T-helper 2 cell treated with Interferon-gamma antibody and Interleukin-4, amounts not matched to agents 100 ng/mL and 5 ng/mL, for 36 hours (primary cell): ENCODE measurements around the gene SLIT1. TPM values are rescaled to one million over a fixed set of nuclear protein-coding genes. Genes with fewer than 3 reads are reported as not detected.

Experiments used
- intact Hi-C: fragments of 100-400 bp; cut with micrococcal nuclease; formaldehyde crosslinking; loops from one replicate; pipeline ENCODE4 v1.15.1; 2023
- total RNA-seq: library from RNA; stranded (reverse); gene quantifications from 2 replicates; pipeline ENCODE4 v1.2.3, GENCODE V29; 2022

The SLIT1 gene
- total RNA-seq, 1 donor from 2014 or later: 0.59 TPM

DNA sequence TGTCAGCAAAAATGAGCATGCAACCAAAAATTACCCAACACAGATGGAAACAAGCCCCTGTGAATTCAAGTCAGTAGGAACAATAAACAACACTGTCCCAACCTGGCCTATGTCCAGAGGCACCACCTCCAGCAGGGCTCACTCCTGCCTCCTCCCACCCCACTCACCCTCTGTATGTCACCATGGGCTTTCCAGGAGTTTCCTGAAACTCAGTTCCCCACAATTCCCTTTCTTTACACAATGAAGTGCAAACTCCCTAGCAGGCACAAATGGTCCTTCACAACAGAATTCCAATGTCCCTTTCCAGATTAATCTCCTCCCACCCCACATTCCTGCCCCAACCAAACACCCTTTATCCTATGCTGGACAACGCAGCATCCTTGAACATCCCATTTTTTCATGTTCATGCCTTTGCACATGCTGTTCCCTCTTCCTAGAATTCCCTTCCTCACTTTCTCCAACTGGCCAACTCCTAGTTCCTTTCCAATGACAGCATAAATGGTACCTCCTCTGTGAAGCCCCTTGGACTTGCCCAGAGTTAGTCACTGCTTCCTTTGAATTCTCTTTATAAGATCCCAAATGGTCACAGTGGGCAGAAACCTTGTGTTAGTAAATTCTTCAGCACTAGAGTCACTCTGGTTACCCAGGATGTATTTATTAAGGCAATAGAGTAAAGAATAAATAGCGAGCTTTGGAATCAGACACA is 157.5 kb downstream of the SLIT1 start:
- intact Hi-C loops: loop anchor here (5.0 kb wide), 1 partner anchor 261 kb away; no protein-coding TSS in a partner anchor

DNA sequence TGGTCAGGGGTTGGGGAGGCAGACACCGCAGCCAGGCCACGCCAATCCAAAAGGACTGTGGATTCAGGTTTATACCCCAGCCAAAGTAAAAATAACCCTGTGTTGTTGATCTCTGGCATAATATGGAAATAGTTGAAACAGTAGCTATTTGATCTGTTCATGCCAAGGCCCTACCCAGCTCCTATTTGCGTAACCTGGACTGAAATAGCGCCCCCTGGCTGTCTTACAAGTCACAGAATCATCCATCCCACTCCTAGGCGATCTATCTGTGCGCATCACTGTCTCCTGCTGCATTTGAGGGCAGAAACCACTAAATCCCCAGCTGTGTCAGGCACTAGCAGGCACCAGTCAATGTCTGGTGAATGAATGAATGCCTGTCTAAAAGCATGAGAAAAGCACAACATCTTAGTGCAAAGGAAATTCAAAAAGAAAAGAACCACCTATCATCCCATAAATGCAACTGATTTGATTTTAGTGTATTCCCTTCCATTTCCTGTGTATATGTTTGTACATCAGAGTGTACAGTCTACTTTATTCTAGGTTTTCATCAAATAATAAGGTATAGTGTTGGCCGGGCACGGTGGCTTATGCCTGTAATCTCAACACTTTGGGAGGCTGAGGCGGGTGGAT is 160.0 kb downstream of the SLIT1 start:
- intact Hi-C loops: loop anchor here (1.0 to 5.0 kb wide), 3 partner anchors 115 to 385 kb away; no protein-coding TSS in a partner anchor

DNA sequence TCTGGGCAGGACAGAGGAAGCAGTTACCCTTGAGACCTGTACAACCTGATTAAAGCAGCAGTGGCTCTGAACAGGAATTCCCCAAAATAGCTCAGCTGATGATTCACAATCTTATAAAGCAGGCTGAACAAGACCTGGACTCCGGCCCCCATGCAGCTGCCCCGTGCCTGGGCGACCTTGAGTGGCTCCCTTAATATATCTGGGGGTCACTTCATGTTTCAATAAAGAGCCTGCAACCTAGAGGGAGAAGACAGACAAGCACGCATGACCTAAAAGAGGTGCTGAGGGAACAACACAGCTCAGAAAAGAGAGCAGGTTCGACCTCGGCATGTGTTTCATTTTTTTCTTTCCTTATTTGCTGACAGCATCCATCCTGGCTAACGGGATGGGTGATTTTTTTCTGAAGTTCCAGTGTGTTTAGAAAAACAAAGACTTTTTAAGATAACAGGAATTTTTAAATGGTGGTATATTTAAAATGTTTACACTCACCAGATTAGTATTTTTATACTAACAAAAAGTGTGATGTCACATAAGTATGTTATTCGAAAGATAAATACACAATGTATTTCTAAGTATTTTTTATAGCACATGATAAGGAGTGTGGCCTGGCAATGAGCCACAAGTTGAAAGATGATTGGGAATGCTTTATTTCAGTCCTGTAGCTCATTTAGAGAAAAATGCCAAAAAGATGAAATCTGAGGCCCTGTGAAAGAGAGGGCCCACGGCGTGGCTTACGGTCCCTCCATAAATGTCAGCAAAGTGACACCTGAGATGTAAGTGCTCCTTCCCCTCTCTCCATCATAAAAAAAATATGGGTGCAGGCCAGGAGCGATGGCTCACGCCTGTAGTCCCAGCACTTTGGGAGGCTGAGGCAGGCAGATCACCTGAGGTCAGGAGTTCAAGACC is 161.3 kb downstream of the SLIT1 start:
- intact Hi-C loops: loop anchor here (1.0 to 5.0 kb wide), 2 partner anchors 114 to 257 kb away; no protein-coding TSS in a partner anchor

DNA sequence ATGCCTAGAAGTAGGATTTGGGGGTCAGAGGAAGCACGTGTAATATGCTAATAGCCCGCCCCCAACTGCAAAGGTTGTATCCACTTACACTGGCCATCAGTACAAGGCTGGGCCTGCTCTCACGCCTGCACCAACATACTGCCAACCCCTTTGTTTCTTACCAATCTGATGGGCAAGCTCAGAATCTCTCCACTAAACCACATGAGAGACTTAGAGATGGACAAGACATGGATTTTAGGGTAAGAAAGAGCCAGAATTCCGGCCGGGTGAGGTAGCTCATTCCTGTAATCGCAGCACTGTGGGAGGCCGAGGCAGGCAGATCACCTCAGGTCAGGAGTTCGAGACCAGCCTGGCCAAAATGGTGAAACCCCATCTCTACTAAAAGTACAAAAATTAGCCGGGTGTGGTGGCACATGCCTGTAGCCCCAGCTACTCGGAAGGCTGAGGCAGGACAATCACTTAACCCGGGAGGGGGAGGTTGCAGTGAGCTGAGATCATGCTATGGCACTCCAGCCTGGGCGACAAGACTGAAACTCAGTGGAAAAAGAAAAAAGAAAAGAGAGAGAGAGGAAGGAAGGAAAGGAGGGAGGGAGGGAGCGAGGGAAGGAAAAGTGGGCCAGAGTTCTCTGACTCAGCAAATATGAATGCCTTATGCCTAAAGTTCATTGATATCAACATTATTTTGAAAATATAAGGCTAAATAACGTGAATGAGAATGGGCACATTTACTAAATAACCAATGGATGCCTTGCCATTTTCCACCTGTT is 162.2 kb downstream of the SLIT1 start:
- intact Hi-C loops: no loop called here

DNA sequence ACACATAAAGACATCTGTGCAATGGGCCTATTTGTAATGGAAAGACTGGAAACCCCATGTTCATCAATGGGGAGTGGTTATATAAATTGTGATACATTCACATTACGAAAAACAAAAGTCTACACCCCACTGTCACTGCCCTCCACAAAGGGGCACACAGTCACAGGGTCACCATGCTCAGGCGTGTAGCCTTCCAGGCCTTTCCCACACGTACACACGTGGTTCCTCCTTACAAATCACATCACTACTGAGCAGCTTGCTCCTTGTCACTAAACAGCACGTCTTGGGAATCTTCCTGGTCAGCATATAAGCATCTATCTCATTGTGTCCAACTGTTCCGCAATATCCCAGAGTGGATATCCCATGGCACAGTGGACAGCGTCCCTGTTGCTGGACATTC is 163.1 kb downstream of the SLIT1 start:
- intact Hi-C loops: no loop called here

DNA sequence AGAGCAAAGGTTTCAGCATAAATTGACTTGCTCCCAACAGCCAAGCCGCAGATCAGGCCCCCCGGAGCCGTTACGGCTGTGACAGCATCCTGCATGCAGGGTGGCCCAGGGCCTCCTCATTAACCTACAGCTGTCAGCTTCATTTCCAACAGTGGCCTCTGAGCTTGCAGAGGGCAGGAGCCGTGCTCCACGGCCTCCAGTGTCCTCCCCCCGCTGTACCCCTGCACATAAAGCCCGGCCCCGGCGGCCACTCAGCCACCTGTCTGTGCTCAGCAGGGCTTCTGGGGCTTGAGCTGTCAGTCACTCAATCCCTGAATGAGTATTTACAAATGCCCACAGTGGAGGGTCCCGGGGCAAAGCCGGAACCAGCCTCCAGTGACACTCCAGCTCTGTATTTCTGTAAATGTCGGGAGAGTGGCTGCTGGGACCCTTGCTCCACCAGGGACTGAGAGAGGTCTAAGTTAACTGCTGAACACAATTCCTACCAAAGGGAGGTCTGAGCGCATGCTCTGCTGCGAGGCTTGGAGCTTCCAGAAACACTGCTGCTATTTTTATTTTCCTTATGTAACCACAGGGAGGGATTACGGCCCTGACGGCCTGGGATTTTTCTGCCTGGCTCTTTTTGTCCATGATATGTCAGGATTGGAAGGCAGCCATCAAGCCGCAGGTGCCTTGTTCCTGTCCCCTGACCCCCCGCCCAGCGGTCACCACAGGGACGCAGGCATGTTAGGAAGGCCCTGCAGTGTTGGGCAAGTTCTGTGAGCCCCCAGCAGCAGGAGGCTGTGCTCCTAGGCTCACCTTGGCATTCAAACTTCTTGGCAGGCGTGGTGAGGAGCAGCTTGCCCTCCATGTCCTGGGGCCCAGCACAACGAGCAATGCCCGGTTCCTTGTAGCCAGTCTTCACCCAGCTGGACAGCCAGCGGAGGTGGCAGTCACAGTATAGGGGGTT is 165.0 kb downstream of the SLIT1 start:
- intact Hi-C loops: no loop called here

DNA sequence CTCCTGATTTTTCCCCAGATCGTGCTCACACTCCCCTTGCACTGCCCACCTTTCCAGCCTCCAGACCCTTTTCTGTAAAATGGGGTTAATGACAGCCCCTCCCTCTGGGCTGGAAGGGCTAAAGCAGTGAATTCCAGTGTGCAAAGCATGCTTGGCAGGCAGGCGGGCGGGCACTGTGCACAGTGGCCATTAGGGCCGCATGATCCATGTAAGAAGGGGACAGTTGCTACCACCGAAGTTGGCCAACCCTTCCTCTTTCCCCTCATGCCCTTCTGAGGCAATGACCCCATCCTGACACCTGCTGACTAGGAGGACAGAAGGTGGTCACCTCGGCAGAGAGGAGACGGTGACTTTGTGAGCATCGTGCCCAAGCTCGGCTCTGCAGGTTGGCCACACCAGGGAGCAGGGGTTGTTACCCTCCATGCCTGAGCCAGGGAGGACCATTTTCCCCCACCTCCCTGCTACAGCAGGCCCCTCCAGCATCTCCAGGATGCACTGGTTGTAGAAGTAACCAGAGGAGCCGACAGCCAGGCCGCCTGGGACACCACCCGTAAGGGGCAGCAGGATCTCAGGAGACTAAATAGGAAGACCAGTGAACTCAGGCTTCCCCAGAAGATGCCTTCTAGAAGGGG is 166.4 kb downstream of the SLIT1 start:
- intact Hi-C loops: no loop called here

DNA sequence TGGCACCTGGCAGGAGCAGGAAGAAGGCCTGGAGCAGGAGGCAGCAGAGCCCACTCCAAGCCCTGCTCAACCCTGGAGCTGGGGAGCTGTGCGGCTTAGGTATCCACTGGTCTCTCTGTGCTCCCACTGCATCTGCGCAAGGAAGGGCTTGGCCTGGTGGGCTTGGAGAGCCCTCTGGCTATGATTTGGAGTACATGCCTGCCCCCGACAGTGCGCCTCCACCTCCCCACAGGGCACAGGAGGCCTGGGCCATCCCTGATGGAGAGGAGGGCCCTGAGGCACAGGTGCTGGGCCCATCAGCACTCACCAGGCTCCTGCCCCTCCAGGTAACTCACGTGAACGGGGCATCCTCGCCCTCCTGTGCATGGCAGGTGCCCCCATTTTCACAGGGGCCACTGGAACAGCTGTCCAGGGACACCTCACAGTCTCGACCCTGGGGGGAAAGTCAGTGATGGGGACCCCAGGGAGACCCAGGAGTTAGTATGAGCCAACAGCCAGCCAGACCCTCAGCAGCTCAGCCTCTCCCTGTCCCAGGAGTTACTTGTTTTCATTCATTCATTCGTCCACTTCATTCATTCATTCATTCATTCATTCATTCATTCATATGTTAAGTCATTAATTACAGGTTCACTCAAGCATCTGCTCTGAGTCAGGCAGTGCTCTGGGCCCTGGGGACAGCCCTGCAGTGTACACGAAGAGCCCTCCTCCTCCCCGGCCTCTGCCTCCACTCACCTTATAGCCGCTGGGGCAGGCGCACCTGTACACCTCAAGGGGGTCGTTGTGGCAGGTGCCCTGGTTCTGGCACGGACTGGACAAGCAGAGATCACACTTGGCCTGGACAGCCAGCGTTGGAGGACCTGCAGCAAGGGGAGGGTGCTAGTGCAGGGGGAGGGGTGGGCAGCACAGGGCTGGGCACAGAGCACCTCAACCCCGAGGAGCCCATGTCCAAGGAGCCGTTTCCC is 167.2 kb downstream of the SLIT1 start:
- intact Hi-C loops: no loop called here

DNA sequence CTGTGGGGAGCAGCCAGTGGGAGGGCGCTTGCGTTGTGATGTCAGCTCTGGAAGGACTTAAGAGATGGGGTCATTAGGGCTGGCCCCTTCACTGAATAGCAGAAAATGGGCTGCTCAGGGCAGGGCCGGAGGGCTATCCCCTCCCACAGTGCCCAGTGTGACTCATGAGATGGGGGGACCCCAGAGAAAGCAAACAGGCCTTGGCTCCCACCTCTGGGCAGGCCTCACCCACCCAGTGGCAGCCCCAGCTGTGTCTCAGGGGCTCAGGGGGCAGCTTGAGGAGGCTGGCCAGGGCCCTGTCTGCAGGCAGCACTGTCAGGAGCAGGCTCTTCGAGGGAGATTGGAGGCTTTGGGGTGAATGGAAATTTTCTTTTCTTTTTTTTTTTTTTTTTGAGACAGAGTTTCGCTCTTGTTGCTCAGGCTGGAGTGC is 168.3 kb downstream of the SLIT1 start:
- intact Hi-C loops: no loop called here

DNA sequence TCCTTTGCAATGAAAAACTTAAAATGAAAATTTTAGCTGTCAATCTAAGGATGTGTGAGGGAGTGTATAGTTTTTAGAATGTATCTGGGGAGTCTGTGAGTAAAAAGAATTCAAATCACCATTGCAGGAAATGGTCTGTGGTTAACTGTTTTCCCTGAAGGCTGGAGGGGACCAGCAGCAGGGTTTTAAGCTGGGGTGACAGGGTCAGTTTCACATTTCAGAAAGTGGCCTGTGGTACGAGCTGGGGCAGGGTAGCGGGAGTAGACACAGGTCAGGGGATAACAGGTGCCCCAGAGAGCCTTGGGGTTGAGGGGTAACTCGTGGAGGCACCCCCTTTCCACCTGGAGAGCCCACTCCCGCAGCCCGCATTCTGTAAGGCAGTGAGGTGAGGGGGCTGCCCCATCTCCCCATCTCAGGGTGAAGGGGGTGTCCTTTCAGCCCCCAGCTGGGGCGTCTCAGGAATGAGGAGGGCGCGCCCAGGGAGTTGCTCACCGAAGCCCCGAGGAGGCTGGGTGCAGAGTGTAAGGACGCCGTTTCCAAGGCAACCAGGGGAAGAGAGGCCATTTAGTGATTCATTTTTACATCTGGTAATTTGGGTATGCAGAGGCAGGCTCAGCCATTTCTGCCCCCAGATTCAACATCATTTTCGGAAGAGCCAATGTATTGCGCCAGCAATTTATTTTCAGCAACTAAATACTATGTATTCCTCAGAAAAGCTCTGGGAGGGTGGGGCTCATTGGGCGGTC is 168.9 kb downstream of the SLIT1 start:
- intact Hi-C loops: no loop called here

DNA sequence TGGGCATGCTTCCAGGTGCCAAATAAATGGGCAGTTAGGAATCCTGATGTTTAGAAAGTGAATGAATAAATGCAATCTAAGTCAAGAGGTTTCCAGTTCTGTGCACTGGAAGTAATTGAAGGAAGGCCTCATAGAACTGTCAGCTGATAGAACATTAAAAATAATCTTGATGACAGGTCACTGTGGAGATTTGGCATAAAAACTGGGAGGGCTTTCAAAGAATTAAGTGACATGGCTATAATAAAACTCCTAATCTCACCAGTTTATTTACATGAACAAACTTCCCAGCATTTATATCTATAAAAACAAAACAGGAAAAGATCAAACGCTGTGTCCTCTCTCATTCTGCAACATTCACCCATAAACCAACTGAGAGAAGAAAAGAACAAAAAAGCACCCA is 170.5 kb downstream of the SLIT1 start:
- intact Hi-C loops: no loop called here

DNA sequence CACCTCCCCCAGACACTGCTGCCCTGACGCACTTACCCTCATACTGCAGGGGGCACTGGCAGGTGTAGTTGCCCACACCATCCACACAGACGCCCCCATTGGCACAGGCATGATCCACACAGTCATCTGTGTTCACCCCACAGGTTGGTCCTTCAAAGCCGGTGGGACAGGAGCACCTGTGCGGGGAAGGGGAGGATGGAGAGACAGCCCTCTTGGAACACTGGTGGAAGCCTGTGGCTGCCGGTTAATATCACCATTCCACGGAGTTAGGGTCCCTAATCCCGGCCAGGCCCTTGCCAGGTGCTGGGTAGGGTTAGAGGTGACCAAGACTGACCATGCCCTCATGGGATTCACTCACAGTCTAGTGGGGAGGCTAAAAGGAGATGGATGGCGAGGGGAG is 171.8 kb downstream of the SLIT1 start:
- intact Hi-C loops: no loop called here

DNA sequence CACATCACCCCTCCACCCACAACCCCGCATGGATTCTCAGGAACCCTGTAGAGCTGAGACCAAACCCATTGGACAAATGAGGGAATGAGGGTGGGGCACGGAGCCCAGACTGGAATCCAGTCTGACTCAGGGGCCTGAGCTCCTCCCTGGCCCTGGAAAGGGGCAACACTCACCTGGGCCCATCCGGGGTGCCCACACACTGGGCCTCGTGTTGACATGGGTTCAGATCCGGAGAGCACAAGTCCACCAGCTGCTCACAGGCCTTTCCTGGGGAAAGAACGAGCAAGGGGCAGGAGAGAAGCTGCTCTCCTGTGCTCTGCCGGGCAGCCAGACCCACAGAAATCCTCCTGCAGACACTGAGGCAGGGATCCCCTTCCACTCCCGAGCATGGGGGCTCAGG is 172.2 kb downstream of the SLIT1 start:
- intact Hi-C loops: no loop called here

DNA sequence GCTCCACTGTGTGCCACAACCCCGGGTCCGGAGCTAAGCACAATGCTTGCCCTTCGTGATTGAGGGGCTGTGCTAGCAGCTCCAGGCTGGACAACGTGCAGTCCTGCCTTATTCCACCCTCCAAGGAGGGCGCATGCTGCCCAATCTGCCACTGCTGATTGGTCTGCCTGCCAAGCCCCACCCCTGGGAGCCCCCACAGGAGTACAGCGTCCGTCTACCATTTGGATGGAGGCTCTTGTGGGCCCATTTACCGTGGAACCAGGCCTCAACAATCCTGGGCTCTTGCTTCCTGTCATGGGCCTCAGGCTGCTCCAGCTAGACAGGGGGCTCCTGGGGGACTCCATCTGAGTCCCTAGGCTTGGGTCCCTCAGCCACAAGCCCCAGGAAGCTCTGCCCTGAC is 173.3 kb downstream of the SLIT1 start:
- intact Hi-C loops: no loop called here

DNA sequence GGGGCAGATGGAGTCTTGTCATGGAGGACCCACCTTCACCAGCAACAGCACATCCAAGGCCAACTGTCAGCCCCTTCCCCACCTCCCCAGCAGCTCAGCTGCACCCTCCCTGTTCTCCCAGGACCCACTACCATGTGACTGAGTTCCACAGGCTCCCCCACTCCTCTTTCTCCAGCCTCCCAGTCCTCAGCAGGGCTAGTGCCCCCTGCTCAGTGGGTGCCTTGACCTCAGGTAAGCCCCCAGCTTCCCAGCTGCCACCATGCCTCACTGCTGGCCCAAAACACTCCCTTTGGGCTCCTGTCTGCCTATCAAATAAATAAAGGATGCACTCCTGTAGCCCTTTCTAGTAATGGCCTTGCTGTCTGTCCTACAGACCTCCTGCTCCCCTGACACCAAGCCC is 174.4 kb downstream of the SLIT1 start:
- intact Hi-C loops: no loop called here

DNA sequence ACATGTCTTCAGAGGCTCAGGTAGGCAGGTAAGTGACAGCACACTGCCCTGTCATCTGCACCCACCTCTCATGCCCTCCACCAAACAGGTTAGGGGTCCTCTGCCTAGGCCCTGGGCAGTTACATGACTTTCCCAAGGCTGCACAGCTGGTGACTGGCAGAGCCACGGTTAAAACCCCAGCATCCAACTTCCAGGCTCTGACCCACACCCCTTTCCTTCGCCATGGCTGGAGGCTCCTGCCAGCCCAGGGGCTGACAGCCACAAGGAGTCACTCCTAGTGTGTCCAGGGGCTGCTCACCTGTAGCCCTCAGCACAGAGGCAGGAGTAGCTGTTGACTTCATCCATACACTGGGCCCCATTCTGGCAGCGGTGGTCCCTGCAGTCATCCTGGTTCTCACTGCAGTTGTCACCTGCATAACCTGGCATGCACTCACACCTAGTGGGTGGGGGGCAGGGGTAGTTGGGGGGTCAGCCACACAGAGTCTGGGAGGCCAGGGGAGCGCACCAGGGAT is 175.0 kb downstream of the SLIT1 start:
- intact Hi-C loops: no loop called here

DNA sequence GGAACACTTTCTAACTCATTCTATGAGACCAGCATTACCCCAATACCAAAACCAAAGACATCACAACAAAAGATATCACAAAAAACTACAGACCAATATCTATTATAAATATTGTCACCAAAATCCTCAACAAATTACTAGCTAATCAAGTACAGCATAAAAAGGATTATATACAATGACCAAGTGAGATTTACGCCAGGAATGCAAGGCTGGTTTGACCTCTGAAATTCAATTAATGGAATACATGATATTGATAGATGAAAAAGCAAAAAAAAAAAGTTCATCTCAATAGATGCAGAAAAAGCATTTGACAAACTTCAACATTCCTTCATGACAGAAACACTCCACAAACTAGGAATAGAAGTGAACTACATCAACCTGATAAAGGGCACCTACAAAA is 178.3 kb downstream of the SLIT1 start:
- intact Hi-C loops: no loop called here
